ENCODE results near the gene LCE2D. TPM values are rescaled to one million over a fixed set of nuclear protein-coding genes. Genes with fewer than 3 reads are reported as not detected.

The LCE2D gene
- polyA plus RNA-seq, 1 of the 3 experiments (the other 2 are of a cell fraction), result not detected

- Histone ChIP-seq H3K36me3 (replicated peaks in 1 of 2; ENCODE audit: control insufficient read depth in 1 of 2, insufficient read depth in 2 of 2, low read length in 1 of 2) (no peaks in the 10 kb centered on the region), H3F3A (replicated peaks; ENCODE audit: insufficient read depth) (no peaks in the 10 kb centered on the region), H3K4me1 (ENCODE audit: control insufficient read depth in 1 of 2, insufficient read depth in 2 of 2, low read depth in 1 of 2, low read length in 1 of 2) (no peaks in the 10 kb centered on the region), H3K9me2 (no peaks in the 10 kb centered on the region), H2AFZ (ENCODE audit: low read depth) (no peak overlapping the region), H3K4me2 (no peak overlapping the region), H3K27ac (ENCODE audit: low read depth in 2 of 2, low read length in 1 of 2) (no peak overlapping the region), H3K9ac (no peak overlapping the region), H3K9me3 (no peaks in the 10 kb centered on the region), H3K79me2 (ENCODE audit: insufficient read depth) (no peaks in the 10 kb centered on the region), H3K4me3 (ENCODE audit: low read depth in 2 of 2, low read length in 1 of 2) (no peak overlapping the region), H4K20me1 (ENCODE audit: insufficient read depth) (no peaks in the 10 kb centered on the region), H3K27me3 (ENCODE audit: insufficient read depth) (no peaks in the 10 kb centered on the region)
- ChIA-PET CTCF (no interaction called here), POLR2A (no interaction called here)
- 0% methylated on average over 2 of the region's 3 CpGs for WGBS (ENCODE audit: low lambda C conversion rate)
- TF ChIP-seq, protein P1, sequence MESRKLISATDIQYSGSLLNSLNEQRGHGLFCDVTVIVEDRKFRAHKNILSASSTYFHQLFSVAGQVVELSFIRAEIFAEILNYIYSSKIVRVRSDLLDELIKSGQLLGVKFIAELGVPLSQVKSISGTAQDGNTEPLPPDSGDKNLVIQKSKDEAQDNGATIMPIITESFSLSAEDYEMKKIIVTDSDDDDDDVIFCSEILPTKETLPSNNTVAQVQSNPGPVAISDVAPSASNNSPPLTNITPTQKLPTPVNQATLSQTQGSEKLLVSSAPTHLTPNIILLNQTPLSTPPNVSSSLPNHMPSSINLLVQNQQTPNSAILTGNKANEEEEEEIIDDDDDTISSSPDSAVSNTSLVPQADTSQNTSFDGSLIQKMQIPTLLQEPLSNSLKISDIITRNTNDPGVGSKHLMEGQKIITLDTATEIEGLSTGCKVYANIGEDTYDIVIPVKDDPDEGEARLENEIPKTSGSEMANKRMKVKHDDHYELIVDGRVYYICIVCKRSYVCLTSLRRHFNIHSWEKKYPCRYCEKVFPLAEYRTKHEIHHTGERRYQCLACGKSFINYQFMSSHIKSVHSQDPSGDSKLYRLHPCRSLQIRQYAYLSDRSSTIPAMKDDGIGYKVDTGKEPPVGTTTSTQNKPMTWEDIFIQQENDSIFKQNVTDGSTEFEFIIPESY (IDR thresholded peaks at IDR 0.05; ENCODE audit: borderline replicate concordance, low read depth), result no peak
- no peak for TF ChIP-seq JUND (IDR thresholded peaks at IDR 0.05)
- no peak for TF ChIP-seq GATA2 (CRISPR knock-in tag; IDR thresholded peaks at IDR 0.05)
- TF ChIP-seq, protein P2, sequence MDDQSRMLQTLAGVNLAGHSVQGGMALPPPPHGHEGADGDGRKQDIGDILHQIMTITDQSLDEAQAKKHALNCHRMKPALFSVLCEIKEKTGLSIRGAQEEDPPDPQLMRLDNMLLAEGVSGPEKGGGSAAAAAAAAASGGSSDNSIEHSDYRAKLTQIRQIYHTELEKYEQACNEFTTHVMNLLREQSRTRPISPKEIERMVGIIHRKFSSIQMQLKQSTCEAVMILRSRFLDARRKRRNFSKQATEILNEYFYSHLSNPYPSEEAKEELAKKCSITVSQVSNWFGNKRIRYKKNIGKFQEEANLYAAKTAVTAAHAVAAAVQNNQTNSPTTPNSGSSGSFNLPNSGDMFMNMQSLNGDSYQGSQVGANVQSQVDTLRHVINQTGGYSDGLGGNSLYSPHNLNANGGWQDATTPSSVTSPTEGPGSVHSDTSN (IDR thresholded peaks at IDR 0.05), result no peak
- no peak for TF ChIP-seq MEF2A (IDR thresholded peaks at IDR 0.05; ENCODE audit: borderline replicate concordance, low read depth)
- TF ChIP-seq CHD2 (IDR thresholded peaks at IDR 0.05; ENCODE audit: low read length, partially characterized antibody), result no peak
- TF ChIP-seq NFIC (IDR thresholded peaks at IDR 0.05; ENCODE audit: borderline replicate concordance), result no peak
- no peak for TF ChIP-seq NRF1 (IDR thresholded peaks at IDR 0.05; ENCODE audit: low read depth, low read length)
- no peak for TF ChIP-seq EZH2phosphoT487 (IDR thresholded peaks at IDR 0.05; ENCODE audit: borderline replicate concordance, low read depth)
- TF ChIP-seq POLR2AphosphoS5 (IDR thresholded peaks at IDR 0.05; ENCODE audit: low read depth, low read length), result no peak
- TF ChIP-seq FOXJ3 (CRISPR knock-in tag; IDR thresholded peaks at IDR 0.05), result no peak
- TF ChIP-seq RFX5 (IDR thresholded peaks at IDR 0.05; ENCODE audit: low read length), result no peak
- no peak for TF ChIP-seq RAD21 (IDR thresholded peaks at IDR 0.05; ENCODE audit: low read length)
- TF ChIP-seq CTCF (IDR thresholded peaks at IDR 0.05), result no peak
- TF ChIP-seq EP300 (IDR thresholded peaks at IDR 0.05; ENCODE audit: borderline replicate concordance in 1 of 2, low read depth in 1 of 2, low read length in 1 of 2), result no peak
- TF ChIP-seq, protein P3, sequence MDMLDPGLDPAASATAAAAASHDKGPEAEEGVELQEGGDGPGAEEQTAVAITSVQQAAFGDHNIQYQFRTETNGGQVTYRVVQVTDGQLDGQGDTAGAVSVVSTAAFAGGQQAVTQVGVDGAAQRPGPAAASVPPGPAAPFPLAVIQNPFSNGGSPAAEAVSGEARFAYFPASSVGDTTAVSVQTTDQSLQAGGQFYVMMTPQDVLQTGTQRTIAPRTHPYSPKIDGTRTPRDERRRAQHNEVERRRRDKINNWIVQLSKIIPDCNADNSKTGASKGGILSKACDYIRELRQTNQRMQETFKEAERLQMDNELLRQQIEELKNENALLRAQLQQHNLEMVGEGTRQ (IDR thresholded peaks at IDR 0.05; ENCODE audit: borderline replicate concordance, low read depth, low read length), result no peak
- TF ChIP-seq MXI1 (IDR thresholded peaks at IDR 0.05; ENCODE audit: low read depth, low read length), result no peak
- TF ChIP-seq, protein P4, sequence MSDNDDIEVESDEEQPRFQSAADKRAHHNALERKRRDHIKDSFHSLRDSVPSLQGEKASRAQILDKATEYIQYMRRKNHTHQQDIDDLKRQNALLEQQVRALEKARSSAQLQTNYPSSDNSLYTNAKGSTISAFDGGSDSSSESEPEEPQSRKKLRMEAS (IDR thresholded peaks at IDR 0.05; ENCODE audit: low read depth), result no peak
- no peak for TF ChIP-seq FOSL2 (IDR thresholded peaks at IDR 0.05; ENCODE audit: borderline replicate concordance, low read depth)
- no peak for DNase-seq
Observed at GRCh38 chr1:152630596-152630995, 32.6 kb upstream of the LCE2D start.
